ENCODE measurements around the gene ODF4.
"Not testable (repeated sequence)": the region's sequence is repeated elsewhere in the genome, so short reads cannot be mapped to it uniquely, and the experiment has no call there.

Gene ODF4

GRCh38 chr17:8360260-8360659 is 20.6 kb downstream of the ODF4 start:
- H3K36me3 Mint-ChIP-seq (ENCODE audit: insufficient read depth), result no peaks in the 10 kb centered on the region
- DNase-seq (ENCODE audit: low spot score in 2 of 2) (no peak), ATAC-seq (replicated peaks; ENCODE audit: extremely low read depth, poor library complexity, severe bottlenecking) (no peak)
- H3K4me3 Mint-ChIP-seq, result no peak overlapping the region
- H3K9me3 Mint-ChIP-seq, result no peaks in the 10 kb centered on the region
- H3K4me1 Mint-ChIP-seq, result peaks cover 15% of the 10 kb centered on the region
- H3K27me3 Mint-ChIP-seq, result no peaks in the 10 kb centered on the region
- H3K27ac Mint-ChIP-seq (ENCODE audit: low read depth), result no peak overlapping the region

DNA sequence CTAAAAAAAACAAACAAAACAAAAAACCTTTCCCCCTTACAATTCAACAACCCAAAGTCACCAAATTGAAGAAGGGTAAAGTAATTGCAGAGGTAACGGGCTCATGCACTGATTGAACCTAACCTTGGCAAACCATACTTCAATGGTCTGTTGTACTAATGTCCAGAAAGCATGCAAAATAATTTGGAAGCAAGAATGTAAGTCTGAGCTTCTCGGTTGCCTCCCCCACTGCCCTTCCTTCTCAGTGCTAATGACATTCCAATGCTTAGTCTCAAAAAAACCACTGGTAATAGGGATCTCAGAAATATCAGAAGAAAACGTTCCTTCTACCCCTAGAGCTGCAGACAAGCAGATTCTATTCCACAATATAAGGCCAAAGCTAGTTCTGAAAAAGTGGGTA is 21.1 kb downstream of the ODF4 start:
- Mint-ChIP-seq H3K27ac (ENCODE audit: low read depth) (no peak overlapping the region), H3K27me3 (no peaks in the 10 kb centered on the region), H3K9me3 (no peaks in the 10 kb centered on the region), H3K4me3 (no peak overlapping the region), H3K4me1 (peaks cover 15% of the 10 kb centered on the region), H3K36me3 (ENCODE audit: insufficient read depth) (no peaks in the 10 kb centered on the region)
- DNase-seq (ENCODE audit: low spot score in 2 of 2) (no peak), ATAC-seq (replicated peaks; ENCODE audit: extremely low read depth, poor library complexity, severe bottlenecking) (no peak)

DNA sequence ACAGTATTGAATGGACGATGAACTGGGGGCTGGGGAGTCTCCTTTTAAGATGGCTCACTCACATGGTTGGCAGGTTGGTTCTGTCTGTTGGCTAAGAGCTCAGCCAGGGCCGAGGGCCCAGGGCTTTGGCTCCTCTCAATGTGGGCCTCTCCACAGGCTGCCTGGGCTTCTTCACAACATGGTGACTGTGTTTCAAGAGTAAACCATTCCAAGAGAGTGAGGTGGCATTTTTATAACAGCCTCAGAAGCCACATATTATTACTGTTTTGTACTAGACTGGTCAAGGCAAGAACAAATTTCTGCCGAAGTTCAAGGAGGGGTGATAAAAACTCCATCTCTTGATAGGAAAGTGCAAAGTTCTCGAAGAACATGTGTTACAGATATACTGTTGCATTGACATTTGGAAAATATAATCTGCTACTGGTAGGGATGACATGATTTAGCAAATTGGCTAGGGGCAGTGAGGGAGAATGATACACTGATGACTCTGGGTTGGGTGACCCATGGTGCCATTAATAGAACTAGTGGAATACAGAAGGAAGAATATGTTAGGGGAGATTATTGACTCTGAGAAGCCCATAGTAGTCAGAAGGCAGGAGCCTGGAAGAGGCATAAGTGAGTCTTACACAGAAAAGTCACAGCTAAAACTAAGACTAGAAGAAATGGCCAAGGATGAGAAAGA is 23.2 kb downstream of the ODF4 start:
- Mint-ChIP-seq H3K4me1 (peaks cover 15% of the 10 kb centered on the region), H3K9me3 (no peaks in the 10 kb centered on the region), H3K27me3 (no peaks in the 10 kb centered on the region)

DNA sequence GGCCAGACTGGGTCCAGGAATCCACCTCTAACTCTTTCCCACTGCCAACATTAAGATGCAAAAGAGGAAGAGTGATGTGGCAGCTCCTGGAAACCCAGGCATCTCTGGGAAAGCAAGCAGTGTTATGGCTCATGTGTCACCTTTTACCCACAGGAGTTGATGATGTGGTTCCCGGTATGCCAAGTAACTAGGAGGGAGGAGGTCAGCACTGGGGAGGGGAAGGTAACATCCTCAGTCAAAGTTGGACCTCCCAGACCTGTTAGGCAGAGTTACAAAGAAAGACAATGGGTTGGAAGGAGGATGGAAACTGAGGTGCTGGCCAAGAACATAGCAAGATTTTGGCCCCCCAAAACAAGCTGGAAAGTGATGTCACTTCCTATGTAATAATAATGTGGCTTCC is 25.5 kb downstream of the ODF4 start:
- Mint-ChIP-seq H3K36me3 (ENCODE audit: insufficient read depth) (peaks cover 8% of the 10 kb centered on the region), H3K27me3 (no peaks in the 10 kb centered on the region), H3K4me3 (no peak overlapping the region)

More for the DNA sequence above, 23.2 kb downstream of the ODF4 start:
- Mint-ChIP-seq H3K36me3 (ENCODE audit: insufficient read depth) (no peaks in the 10 kb centered on the region), H3K27ac (ENCODE audit: low read depth) (no peak overlapping the region), H3K4me3 (no peak overlapping the region)
- no peak for ATAC-seq (replicated peaks; ENCODE audit: extremely low read depth, poor library complexity, severe bottlenecking)
- DNase-seq (ENCODE audit: low spot score in 2 of 2), result no peak

GRCh38 chr17:8366231-8366630 is 26.6 kb downstream of the ODF4 start:
- Mint-ChIP-seq H3K4me1 (peaks cover 7% of the 10 kb centered on the region), H3K4me3 (no peak overlapping the region), H3K27me3 (no peaks in the 10 kb centered on the region), H3K9me3 (no peaks in the 10 kb centered on the region), H3K36me3 (ENCODE audit: insufficient read depth) (peaks cover 10% of the 10 kb centered on the region), H3K27ac (ENCODE audit: low read depth) (no peak overlapping the region)
- DNase-seq (ENCODE audit: low spot score in 2 of 2) (no peak), ATAC-seq (replicated peaks; ENCODE audit: extremely low read depth, poor library complexity, severe bottlenecking) (no peak)

More for the DNA sequence above, 25.5 kb downstream of the ODF4 start:
- DNase-seq (ENCODE audit: low spot score in 2 of 2) (no peak), ATAC-seq (replicated peaks; ENCODE audit: extremely low read depth, poor library complexity, severe bottlenecking) (no peak)
- Mint-ChIP-seq H3K4me1 (peaks cover 12% of the 10 kb centered on the region), H3K9me3 (no peaks in the 10 kb centered on the region), H3K27ac (ENCODE audit: low read depth) (no peak overlapping the region)

- no peak for ATAC-seq (replicated peaks; ENCODE audit: extremely low read depth, poor library complexity, severe bottlenecking)
- peaks cover 11% of the 10 kb centered on the region for H3K36me3 Mint-ChIP-seq (ENCODE audit: insufficient read depth)
- no peak overlapping the region for H3K4me3 Mint-ChIP-seq
- no peaks in the 10 kb centered on the region for H3K27me3 Mint-ChIP-seq
- peaks cover 7% of the 10 kb centered on the region for H3K4me1 Mint-ChIP-seq
- no peak overlapping the region for H3K27ac Mint-ChIP-seq (ENCODE audit: low read depth)
- H3K9me3 Mint-ChIP-seq, result no peaks in the 10 kb centered on the region
- DNase-seq (ENCODE audit: low spot score in 2 of 2), result no peak
Measured at GRCh38 chr17:8368193-8368592, 28.6 kb downstream of the ODF4 start.

- DNase-seq (ENCODE audit: low spot score in 2 of 2) (no peak), ATAC-seq (replicated peaks; ENCODE audit: extremely low read depth, poor library complexity, severe bottlenecking) (no peak)
- Mint-ChIP-seq H3K4me1 (peaks cover 7% of the 10 kb centered on the region), H3K27me3 (no peaks in the 10 kb centered on the region), H3K27ac (ENCODE audit: low read depth) (peak overlapping the region; percentile 50), H3K9me3 (no peaks in the 10 kb centered on the region), H3K36me3 (ENCODE audit: insufficient read depth) (peaks cover 11% of the 10 kb centered on the region), H3K4me3 (no peak overlapping the region)
Measured at GRCh38 chr17:8369944-8370343, 30.3 kb downstream of the ODF4 start.

GRCh38 chr17:8371786-8372185 is 32.1 kb downstream of the ODF4 start:
- no peaks in the 10 kb centered on the region for H3K9me3 Mint-ChIP-seq
- ATAC-seq (replicated peaks; ENCODE audit: extremely low read depth, poor library complexity, severe bottlenecking) (no peak), DNase-seq (ENCODE audit: low spot score in 2 of 2) (no peak)
- peaks cover 16% of the 10 kb centered on the region for H3K36me3 Mint-ChIP-seq (ENCODE audit: insufficient read depth)
- peak overlapping the region; percentile 49 for H3K27ac Mint-ChIP-seq (ENCODE audit: low read depth)
- peaks cover 17% of the 10 kb centered on the region for H3K4me1 Mint-ChIP-seq
- H3K4me3 Mint-ChIP-seq, result no peak overlapping the region
- H3K27me3 Mint-ChIP-seq, result no peaks in the 10 kb centered on the region

GRCh38 chr17:8372422-8372821 is 32.8 kb downstream of the ODF4 start:
- H3K27ac Mint-ChIP-seq (ENCODE audit: low read depth), result no peak overlapping the region
- DNase-seq (ENCODE audit: low spot score in 2 of 2) (no peak), ATAC-seq (replicated peaks; ENCODE audit: extremely low read depth, poor library complexity, severe bottlenecking) (no peak)
- no peak overlapping the region for H3K4me3 Mint-ChIP-seq
- peaks cover 22% of the 10 kb centered on the region for H3K36me3 Mint-ChIP-seq (ENCODE audit: insufficient read depth)
- no peaks in the 10 kb centered on the region for H3K9me3 Mint-ChIP-seq
- H3K4me1 Mint-ChIP-seq, result peaks cover 23% of the 10 kb centered on the region
- H3K27me3 Mint-ChIP-seq, result no peaks in the 10 kb centered on the region

DNA sequence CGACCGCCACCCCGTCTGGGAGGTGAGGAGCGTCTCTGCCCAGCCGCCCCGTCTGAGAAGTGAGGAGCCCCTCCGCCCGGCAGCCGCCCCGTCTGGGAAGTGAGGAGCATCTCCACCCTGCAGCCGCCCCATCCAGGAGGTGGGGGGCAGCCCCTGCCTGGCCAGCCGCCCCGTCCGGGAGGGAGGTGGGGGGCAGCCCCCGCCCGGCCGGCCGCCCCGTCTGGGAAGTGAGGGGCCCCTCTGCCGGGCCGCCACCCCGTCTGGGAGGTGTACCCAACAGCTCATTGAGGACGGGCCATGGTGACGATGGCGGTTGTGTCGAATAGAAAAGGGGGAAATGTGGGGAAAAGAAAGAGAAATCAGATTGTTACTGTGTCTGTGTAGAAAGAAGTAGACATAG is 34.2 kb downstream of the ODF4 start:
- Mint-ChIP-seq H3K36me3 (ENCODE audit: insufficient read depth) (peaks cover 34% of the 10 kb centered on the region), H3K4me1 (peaks cover 30% of the 10 kb centered on the region)
- H3K4me3 Mint-ChIP-seq; H3K27ac Mint-ChIP-seq (ENCODE audit: low read depth); ATAC-seq (replicated peaks; ENCODE audit: extremely low read depth, poor library complexity, severe bottlenecking); H3K27me3 Mint-ChIP-seq; DNase-seq (ENCODE audit: low spot score in 2 of 2); H3K9me3 Mint-ChIP-seq: not testable (repeated sequence)

- Mint-ChIP-seq H3K9me3 (no peaks in the 10 kb centered on the region), H3K4me3 (peak overlapping the region; percentile 80), H3K4me1 (peaks cover 33% of the 10 kb centered on the region), H3K27ac (ENCODE audit: low read depth) (peak overlapping the region; percentile 74), H3K36me3 (ENCODE audit: insufficient read depth) (peaks cover 48% of the 10 kb centered on the region), H3K27me3 (no peaks in the 10 kb centered on the region)
- ATAC-seq (replicated peaks; ENCODE audit: extremely low read depth, poor library complexity, severe bottlenecking) (no peak), DNase-seq (ENCODE audit: low spot score in 2 of 2) (no peak)
Measured at GRCh38 chr17:8375738-8376259, 36.2 kb downstream of the ODF4 start.

GRCh38 chr17:8376271-8377067 is 36.8 kb downstream of the ODF4 start, which contains the start of gene KRABD2:
TSS of gene KRABD2 (minus strand) at chr17:8376704.
- Mint-ChIP-seq H3K36me3 (ENCODE audit: insufficient read depth) (peaks cover 51% of the 10 kb centered on the region), H3K9me3 (no peaks in the 10 kb centered on the region), H3K4me1 (peaks cover 38% of the 10 kb centered on the region), H3K27ac (ENCODE audit: low read depth) (peak within 1 kb of the TSS; percentile 74), H3K4me3 (peak within 1 kb of the TSS; percentile 80), H3K27me3 (no peaks in the 10 kb centered on the region)
- ATAC-seq (replicated peaks; ENCODE audit: extremely low read depth, poor library complexity, severe bottlenecking) (peak; percentile 99), DNase-seq (ENCODE audit: low spot score in 2 of 2) (peak; percentile 79 to 80)

- H3K9me3 Mint-ChIP-seq, result no peaks in the 10 kb centered on the region
- no peak overlapping the region for H3K27ac Mint-ChIP-seq (ENCODE audit: low read depth)
- ATAC-seq (replicated peaks; ENCODE audit: extremely low read depth, poor library complexity, severe bottlenecking) (no peak), DNase-seq (ENCODE audit: low spot score in 2 of 2) (no peak)
- H3K4me3 Mint-ChIP-seq, result peak overlapping the region; percentile 80
- H3K27me3 Mint-ChIP-seq, result no peaks in the 10 kb centered on the region
- H3K4me1 Mint-ChIP-seq, result peaks cover 40% of the 10 kb centered on the region
- H3K36me3 Mint-ChIP-seq (ENCODE audit: insufficient read depth), result peaks cover 60% of the 10 kb centered on the region
Measured at GRCh38 chr17:8377422-8377821, 37.8 kb downstream of the ODF4 start.

All from central memory CD8-positive, alpha-beta T cell (primary cell).